SH-SY5Y (cell line): ENCODE measurements around the gene SCN2B.

Experiments
- GATA2 ChIP-seq: IDR thresholded peaks from 2 replicates; pipeline ENCODE4 v1.6.1; 2011; ENCODE audit warnings: mild to moderate bottlenecking, low read depth, low read length
- GATA3 ChIP-seq: IDR thresholded peaks from 2 replicates; pipeline ENCODE4 v1.6.1; 2011; ENCODE audit warnings: low read depth, mild to moderate bottlenecking, low read length, moderate library complexity

SCN2B gene

GRCh38 chr11:118213201-118213600, 36.8 kb upstream of the SCN2B start:
- TF ChIP-seq GATA3 = no peak
- no peak for TF ChIP-seq GATA2

DNA sequence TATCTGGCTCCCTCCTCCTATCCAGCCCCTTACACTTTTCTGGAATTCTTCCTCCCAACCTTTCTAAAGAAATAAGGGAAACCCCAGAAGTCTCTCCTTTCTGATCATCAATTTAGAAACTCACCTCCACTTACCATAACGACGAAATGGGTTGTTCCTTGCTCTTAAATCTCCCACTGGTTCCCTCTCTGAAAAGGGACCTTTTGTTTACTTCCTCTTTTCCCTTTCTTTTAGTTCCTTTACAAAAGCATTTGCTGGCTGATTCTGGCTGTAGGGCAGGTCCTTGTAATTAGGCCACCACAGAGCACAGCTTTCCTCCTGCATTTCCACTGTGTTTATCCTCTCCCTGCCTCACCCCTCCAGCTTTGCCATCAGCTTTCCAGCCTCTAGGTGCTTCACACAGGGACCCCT, 36.3 kb upstream of the SCN2B start:
- no peak for TF ChIP-seq GATA2
- no peak for TF ChIP-seq GATA3

GRCh38 chr11:118212131-118212725, 35.8 kb upstream of the SCN2B start:
- TF ChIP-seq GATA3 (no peak), GATA2 (no peak)

- TF ChIP-seq GATA2 = no peak
- TF ChIP-seq GATA3 = no peak
Measured at GRCh38 chr11:118211006-118211405, 34.6 kb upstream of the SCN2B start.

DNA sequence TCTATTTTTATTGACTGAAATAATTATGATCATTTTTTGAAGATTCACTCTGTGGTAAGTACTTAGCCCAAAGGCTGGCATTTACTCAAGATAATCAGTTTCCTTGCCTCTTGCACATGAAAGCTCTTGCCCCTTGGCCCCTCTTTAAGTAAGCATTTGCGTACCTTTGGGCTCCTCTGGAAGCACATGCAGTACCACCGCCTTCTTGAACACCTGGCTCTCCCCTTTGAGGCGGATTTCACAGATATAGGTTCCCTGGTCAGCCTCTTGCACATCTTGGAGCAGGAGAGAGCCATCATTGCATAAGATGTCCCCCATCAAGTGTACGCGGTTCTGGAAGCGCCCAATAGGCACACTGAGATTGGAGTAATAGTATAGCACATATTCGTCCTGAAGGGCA, 33.9 kb upstream of the SCN2B start:
- TF ChIP-seq GATA3 (no peak), GATA2 (no peak)

DNA sequence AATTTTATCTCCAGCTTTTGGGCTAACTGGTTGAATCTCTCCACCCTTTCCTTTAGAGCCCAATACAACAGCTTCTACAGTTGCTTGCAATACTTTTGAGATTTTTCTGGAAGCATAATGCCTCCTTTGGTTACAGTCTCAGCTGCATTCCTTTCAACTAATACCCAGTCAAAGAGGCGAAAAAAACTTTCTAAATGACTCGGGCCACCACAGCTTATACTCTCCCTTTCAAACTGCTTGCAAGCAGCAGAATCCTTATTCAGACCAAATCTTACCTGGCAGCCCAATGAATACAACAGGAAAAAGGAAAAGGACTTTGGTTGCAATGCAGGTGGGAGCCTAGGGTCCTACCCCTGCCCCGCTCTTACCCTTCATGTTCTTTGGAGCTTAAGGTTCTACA, 32.6 kb upstream of the SCN2B start:
- no peak for TF ChIP-seq GATA2
- no peak for TF ChIP-seq GATA3

DNA sequence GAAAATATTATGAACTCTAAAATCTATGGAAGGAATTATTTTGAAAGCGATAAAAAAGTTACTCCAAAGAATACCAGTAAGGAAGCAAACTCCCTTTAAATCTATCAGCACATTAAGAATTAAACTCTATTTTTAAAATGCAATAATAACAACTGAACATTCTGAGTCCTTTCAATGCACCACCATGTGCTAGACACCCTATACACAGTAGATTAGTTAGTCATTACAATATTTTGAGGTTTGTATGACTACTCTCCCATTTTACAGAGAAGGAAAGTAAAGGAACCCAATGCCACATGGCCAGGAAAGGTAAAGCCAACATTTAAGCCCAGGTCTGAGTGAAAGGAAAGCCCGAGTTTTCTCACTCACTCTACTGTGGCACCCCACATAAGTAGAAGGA, 30.6 kb upstream of the SCN2B start:
- TF ChIP-seq GATA3 (no peak), GATA2 (no peak)

GRCh38 chr11:118206391-118207031, 30.1 kb upstream of the SCN2B start:
- no peak for TF ChIP-seq GATA3
- no peak for TF ChIP-seq GATA2

DNA sequence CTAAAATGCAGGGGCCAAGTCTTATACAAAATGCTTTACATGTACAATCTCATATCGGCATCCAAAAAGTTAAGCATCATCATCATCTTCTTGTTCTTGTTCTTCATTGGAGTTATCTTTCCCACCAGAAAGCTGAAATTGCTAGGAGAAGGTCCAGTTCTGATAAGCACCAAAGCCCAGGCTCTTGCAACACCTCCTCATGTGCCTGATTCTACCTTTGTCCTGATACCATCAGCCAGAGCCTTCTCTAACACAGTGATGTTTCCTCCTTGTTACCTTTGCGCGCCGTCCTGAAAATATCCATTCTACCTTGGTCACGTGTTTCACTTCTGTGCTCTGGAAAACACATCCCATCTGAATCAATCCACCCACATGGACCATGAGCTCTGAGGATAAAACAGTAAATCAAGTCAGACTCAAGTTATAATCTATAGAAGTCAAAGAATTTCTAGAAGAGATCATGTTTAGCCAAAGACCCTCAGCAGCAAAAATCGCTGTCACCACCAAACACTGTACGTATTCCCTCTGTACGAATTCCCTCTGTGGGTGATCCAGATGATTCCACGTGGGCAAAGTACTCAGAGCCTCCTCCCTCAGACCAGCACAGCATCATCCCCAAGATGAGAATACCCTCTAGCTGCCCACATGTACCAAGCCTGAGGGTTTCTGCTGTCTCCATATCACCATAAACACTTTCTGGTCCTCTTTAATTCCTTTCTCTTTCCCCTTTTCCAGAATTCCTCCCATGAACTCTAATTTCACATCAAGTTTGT, 29.4 kb upstream of the SCN2B start:
- no peak for TF ChIP-seq GATA3
- TF ChIP-seq GATA2 = no peak

- TF ChIP-seq GATA3 = no peak
- TF ChIP-seq GATA2 = no peak
Measured at GRCh38 chr11:118202599-118203422, 26.4 kb upstream of the SCN2B start.

GRCh38 chr11:118201966-118202365, 25.5 kb upstream of the SCN2B start:
- TF ChIP-seq GATA3 (no peak), GATA2 (no peak)

GRCh38 chr11:118200901-118201680, 24.7 kb upstream of the SCN2B start:
- TF ChIP-seq GATA3 (no peak), GATA2 (no peak)

GRCh38 chr11:118200497-118200896, 24.1 kb upstream of the SCN2B start:
- TF ChIP-seq GATA3 = no peak
- no peak for TF ChIP-seq GATA2

DNA sequence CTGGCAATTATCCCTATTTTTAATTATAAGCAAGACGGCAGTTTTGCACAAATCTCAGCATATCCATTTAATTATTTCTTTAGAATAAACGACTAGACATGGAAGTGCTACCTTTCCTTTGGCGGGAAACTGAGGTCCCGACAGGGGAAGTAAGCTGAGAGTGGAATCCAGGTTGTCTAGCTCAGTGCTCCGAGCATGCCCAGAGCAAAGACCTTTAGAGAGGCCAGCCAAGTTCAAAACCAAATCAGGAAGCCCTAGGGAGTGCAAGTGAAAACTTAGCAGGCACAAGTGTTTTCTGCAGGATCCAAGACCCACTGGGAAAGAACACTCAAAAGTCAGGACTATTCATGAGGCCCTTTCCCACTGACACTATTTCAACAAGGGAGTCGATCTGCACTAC, 22.7 kb upstream of the SCN2B start:
- no peak for TF ChIP-seq GATA2
- TF ChIP-seq GATA3 = no peak
